ENCODE results near the gene ACAP3.

Gene ACAP3

DNA sequence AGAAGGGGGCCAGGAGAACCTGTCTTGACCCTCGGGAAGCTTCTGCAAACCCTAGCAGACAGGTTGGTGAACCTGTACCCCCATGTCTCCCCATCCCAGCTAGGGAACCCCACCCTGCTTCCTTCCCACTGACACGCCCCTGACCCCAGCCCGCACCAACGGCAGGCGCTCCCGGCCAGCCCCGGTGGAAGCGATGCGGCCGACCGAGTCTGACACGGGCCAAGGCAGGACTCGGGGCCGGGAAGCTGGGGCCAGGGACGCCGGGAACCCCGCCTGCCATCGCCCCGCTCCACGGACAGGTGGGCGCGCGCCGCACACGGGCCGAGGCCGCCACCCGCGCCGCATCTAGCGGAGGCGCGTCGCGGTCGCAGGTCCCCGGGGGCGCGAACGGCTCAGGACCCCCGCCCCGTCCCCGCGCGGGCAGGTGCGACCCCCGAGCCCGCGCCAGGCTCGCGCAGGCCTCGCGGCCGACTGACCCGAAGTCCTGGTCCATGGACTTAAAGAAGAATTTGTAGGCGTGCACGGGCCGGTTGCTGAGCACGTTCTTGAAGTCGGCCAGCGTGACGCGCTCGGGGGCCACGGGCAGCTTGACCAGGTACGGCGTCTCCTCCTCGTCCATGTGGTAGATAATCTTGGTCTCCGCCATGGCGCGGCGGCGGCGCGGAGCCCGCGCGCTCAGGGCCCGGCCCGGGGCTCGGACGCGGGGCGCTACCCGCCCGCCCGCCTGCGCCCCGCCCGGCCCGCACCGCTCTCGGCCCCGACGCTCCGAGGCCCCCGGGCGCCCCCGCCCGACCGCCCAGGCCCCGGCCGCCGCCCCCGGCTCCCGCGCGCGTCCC lies 40.9 kb upstream of the ACAP3 start:
- H3K9me3 ChIP-seq (ENCODE audit: control insufficient read depth, insufficient read depth, low read length), result no peaks in the 10 kb centered on the region
- no peak for TF ChIP-seq EZH2phosphoT487 (IDR thresholded peaks at IDR 0.05; ENCODE audit: borderline replicate concordance, low read length)
- TF ChIP-seq, protein P1, sequence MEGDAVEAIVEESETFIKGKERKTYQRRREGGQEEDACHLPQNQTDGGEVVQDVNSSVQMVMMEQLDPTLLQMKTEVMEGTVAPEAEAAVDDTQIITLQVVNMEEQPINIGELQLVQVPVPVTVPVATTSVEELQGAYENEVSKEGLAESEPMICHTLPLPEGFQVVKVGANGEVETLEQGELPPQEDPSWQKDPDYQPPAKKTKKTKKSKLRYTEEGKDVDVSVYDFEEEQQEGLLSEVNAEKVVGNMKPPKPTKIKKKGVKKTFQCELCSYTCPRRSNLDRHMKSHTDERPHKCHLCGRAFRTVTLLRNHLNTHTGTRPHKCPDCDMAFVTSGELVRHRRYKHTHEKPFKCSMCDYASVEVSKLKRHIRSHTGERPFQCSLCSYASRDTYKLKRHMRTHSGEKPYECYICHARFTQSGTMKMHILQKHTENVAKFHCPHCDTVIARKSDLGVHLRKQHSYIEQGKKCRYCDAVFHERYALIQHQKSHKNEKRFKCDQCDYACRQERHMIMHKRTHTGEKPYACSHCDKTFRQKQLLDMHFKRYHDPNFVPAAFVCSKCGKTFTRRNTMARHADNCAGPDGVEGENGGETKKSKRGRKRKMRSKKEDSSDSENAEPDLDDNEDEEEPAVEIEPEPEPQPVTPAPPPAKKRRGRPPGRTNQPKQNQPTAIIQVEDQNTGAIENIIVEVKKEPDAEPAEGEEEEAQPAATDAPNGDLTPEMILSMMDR (IDR thresholded peaks at IDR 0.05; ENCODE audit: low read depth, low read length, poor library complexity, severe bottlenecking), result no peak
- no peak overlapping the region for H3K27ac ChIP-seq (ENCODE audit: low read depth, low read length)
- H3K79me2 ChIP-seq (ENCODE audit: control insufficient read depth, low read length), result peaks cover 51% of the 10 kb centered on the region
- peak overlapping the region; percentile 79 for H3K4me3 ChIP-seq (ENCODE audit: low read length)
- H3K4me2 ChIP-seq (ENCODE audit: low read length), result peak overlapping the region; percentile 69
- peaks cover 8% of the 10 kb centered on the region; the same call in 1 of the 2 replicates for H3K27me3 ChIP-seq (ENCODE audit: control insufficient read depth, low read length)
- no peaks in the 10 kb centered on the region for H3K36me3 ChIP-seq (ENCODE audit: control insufficient read depth, low read length)
- H4K20me1 ChIP-seq (ENCODE audit: control insufficient read depth, insufficient read depth, low read depth, low read length), result 0 out of 2 replicates have a peak, but pooled peaks cover 4% of the 10 kb centered on the region
- peaks cover 8% of the 10 kb centered on the region for H3K4me1 ChIP-seq (ENCODE audit: control insufficient read depth, low read length)
- no peaks in the 10 kb centered on the region; the same call in 1 of the 2 replicates for H3F3A ChIP-seq (ENCODE audit: control insufficient read depth, insufficient read depth)
- no peaks in the 10 kb centered on the region for H3K9me2 ChIP-seq (replicated peaks; ENCODE audit: control insufficient read depth, low read length)

DNA sequence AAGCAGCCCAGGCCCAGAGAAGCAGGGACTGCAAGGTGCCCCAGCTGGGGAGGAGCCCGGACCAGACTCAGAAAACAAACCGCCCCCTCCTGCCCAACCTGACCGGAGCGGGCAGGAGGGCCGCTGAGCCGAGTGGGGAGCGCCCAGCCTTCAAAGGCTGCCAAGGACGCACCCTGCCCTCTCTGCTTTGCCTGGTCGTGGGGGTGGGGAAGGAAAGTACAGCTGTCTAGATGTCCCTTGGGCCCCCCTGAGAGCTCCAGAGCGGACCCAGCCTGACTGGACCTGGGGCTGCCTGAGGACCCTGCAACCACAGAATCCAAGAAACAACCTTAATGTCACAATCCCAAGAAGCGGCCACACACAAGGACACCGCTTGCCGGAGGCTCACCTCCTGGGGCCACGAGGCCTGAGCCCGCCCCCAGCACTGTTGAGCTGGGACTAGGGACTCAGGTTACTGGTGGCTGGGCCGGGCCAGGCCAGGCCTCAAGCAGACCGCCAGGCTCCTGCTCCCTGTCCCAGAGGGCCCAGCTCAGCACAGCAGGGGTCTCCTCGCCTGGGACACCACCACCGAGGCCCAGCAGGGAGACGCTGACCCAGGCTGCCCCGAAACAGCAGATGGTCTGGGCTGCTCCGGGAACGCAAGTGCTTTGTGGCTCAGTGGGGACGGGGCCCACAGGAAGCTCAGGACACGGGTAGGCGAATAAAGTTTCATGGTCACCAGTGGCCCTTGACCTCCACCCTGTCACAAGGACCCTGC lies 40.1 kb upstream of the ACAP3 start:
- Histone ChIP-seq H3K27ac (ENCODE audit: low read depth, low read length) (no peak overlapping the region), H3K4me2 (ENCODE audit: low read length) (peak overlapping the region; percentile 69), H3K9me2 (replicated peaks; ENCODE audit: control insufficient read depth, low read length) (no peaks in the 10 kb centered on the region), H3K4me3 (ENCODE audit: low read length) (peak overlapping the region; percentile 79), H4K20me1 (ENCODE audit: control insufficient read depth, insufficient read depth, low read depth, low read length) (0 out of 2 replicates have a peak, but pooled peaks cover 4% of the 10 kb centered on the region), H3K9me3 (ENCODE audit: control insufficient read depth, insufficient read depth, low read length) (no peaks in the 10 kb centered on the region), H3F3A (ENCODE audit: control insufficient read depth, insufficient read depth) (no peaks in the 10 kb centered on the region; the same call in 1 of the 2 replicates), H3K4me1 (ENCODE audit: control insufficient read depth, low read length) (peaks cover 8% of the 10 kb centered on the region), H3K27me3 (ENCODE audit: control insufficient read depth, low read length) (0 out of 2 replicates have a peak, but pooled peaks cover under 1% of the 10 kb centered on the region), H3K36me3 (ENCODE audit: control insufficient read depth, low read length) (no peaks in the 10 kb centered on the region), H3K79me2 (ENCODE audit: control insufficient read depth, low read length) (peaks cover 56% of the 10 kb centered on the region)
- TF ChIP-seq EZH2phosphoT487 (IDR thresholded peaks at IDR 0.05; ENCODE audit: borderline replicate concordance, low read length), result no peak
- TF ChIP-seq, protein P1 (IDR thresholded peaks at IDR 0.05; ENCODE audit: low read depth, low read length, poor library complexity, severe bottlenecking), result no peak

DNA sequence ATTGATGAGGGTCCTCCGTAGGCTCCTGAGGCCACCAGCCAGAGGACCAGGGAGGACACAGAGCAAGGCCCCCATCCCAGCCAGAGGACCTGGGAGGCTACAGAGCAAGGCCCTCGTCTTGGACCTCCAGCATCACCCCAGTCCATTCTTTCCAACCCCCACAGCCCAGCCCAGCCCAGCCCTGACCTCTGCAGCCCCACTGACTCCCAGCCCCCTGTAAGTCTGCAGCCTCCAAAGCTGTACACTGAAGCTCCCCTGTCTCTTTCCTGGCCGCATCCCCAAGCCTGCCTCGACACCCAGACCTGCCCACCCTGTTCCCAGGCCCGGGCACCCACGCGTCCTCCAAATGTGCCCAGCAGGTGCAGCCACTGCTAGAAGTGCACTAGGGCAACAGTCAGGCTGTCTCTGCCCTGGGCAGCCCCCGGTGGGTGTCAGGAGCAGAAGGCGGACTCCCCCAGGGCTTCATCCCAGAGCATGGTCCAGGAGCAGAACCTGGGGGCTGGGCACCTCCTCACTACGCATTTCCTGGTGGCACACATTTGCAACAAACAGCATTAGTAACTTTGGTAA lies 39.4 kb upstream of the ACAP3 start:
- H3K4me3 ChIP-seq (ENCODE audit: low read length), result no peak overlapping the region
- peaks cover 56% of the 10 kb centered on the region for H3K79me2 ChIP-seq (ENCODE audit: control insufficient read depth, low read length)
- H3K27me3 ChIP-seq (ENCODE audit: control insufficient read depth, low read length), result no peaks in the 10 kb centered on the region
- no peaks in the 10 kb centered on the region for H3K9me3 ChIP-seq (ENCODE audit: control insufficient read depth, insufficient read depth, low read length)
- peaks cover 2% of the 10 kb centered on the region; the same call in 1 of the 2 replicates for H3K36me3 ChIP-seq (ENCODE audit: control insufficient read depth, low read length)
- H4K20me1 ChIP-seq (ENCODE audit: control insufficient read depth, insufficient read depth, low read depth, low read length), result 0 out of 2 replicates have a peak, but pooled peaks cover 4% of the 10 kb centered on the region
- H3K9me2 ChIP-seq (replicated peaks; ENCODE audit: control insufficient read depth, low read length), result no peaks in the 10 kb centered on the region
- peaks cover 8% of the 10 kb centered on the region for H3K4me1 ChIP-seq (ENCODE audit: control insufficient read depth, low read length)
- H3F3A ChIP-seq (ENCODE audit: control insufficient read depth, insufficient read depth), result no peaks in the 10 kb centered on the region; the same call in 1 of the 2 replicates
- no peak overlapping the region for H3K27ac ChIP-seq (ENCODE audit: low read depth, low read length)
- TF ChIP-seq EZH2phosphoT487 (IDR thresholded peaks at IDR 0.05; ENCODE audit: borderline replicate concordance, low read length), result no peak
- TF ChIP-seq, protein P1 (IDR thresholded peaks at IDR 0.05; ENCODE audit: low read depth, low read length, poor library complexity, severe bottlenecking), result no peak
- H3K4me2 ChIP-seq (ENCODE audit: low read length), result peak overlapping the region; percentile 69; the same call in 1 of the 2 replicates

Measured in DOHH2 (cell line).